Nephron (organoid): ENCODE measurements around the gene SERPINB10.
A peak's percentile ranks its signal among the peaks of the same experiment; 100 is the strongest.
"Not testable (repeated sequence)": the region's sequence is repeated elsewhere in the genome, so short reads cannot be mapped to it uniquely, and the experiment has no call there.

ENCODE experiments used
- H3K27ac Mint-ChIP-seq, 3 experiments: 2 replicates each; pipeline ENCODE4 v1.8.0; 2020; ENCODE audit warnings: mixed read lengths in 3 of 3, mild to moderate bottlenecking in 2 of 3, moderate library complexity in 1 of 3
- H3K27me3 Mint-ChIP-seq: 2 replicates; pipeline ENCODE4 v1.8.0; 2021; ENCODE audit warnings: low read depth, mild to moderate bottlenecking, moderate library complexity, mixed read lengths
- H3K36me3 Mint-ChIP-seq: 2 replicates; pipeline ENCODE4 v1.8.0; 2020; ENCODE audit warnings: low read depth, mixed read lengths
- H3K4me1 Mint-ChIP-seq: 2 replicates; pipeline ENCODE4 v1.8.0; 2020; ENCODE audit warnings: mixed read lengths
- H3K4me3 Mint-ChIP-seq, 3 experiments: 2 replicates each; pipeline ENCODE4 v1.8.0; 2020; ENCODE audit warnings: mild to moderate bottlenecking in 3 of 3, mixed read lengths in 3 of 3, moderate library complexity in 2 of 3
- H3K9me3 Mint-ChIP-seq: 2 replicates; pipeline ENCODE4 v1.8.0; 2020; ENCODE audit warnings: mixed read lengths
- CTCF ChIP-seq, 3 experiments: fragments of 200-600 bp; sonication (generic); IDR thresholded peaks; one replicate each; pipeline ENCODE4 v1.5.0; 2021; ENCODE audit warnings: antibody characterized with exemption in 3 of 3; ENCODE audit not compliant: unreplicated experiment in 3 of 3

The SERPINB10 gene

GRCh38 chr18:63940008-63940407, 32.2 kb downstream of the SERPINB10 start:
- Mint-ChIP-seq H3K4me3 (no peak overlapping the region), H3K9me3 (peaks cover 10% of the 10 kb centered on the region), H3K27me3 (peaks cover 13% of the 10 kb centered on the region), H3K27ac (no peak overlapping the region), H3K36me3 (no peaks in the 10 kb centered on the region), H3K4me1 (no peaks in the 10 kb centered on the region)
- TF ChIP-seq CTCF (IDR thresholded peaks at IDR 0.05; ENCODE audit: unreplicated experiment in 3 of 3), result no peak

GRCh38 chr18:63940543-63941050, 32.8 kb downstream of the SERPINB10 start:
- H3K36me3 Mint-ChIP-seq, H3K4me3 Mint-ChIP-seq, H3K27ac Mint-ChIP-seq, H3K4me1 Mint-ChIP-seq: not testable (repeated sequence)
- Mint-ChIP-seq H3K27me3 (peaks cover 13% of the 10 kb centered on the region), H3K9me3 (peaks cover 10% of the 10 kb centered on the region)

GRCh38 chr18:63947051-63947790, 39.5 kb downstream of the SERPINB10 start:
- Mint-ChIP-seq H3K4me1 (peaks cover 7% of the 10 kb centered on the region), H3K4me3 (no peak overlapping the region), H3K27me3 (peaks cover 27% of the 10 kb centered on the region), H3K27ac (no peak overlapping the region), H3K9me3 (peaks cover 6% of the 10 kb centered on the region), H3K36me3 (no peaks in the 10 kb centered on the region)
- no peak for TF ChIP-seq CTCF (IDR thresholded peaks at IDR 0.05; ENCODE audit: unreplicated experiment in 3 of 3)

- Mint-ChIP-seq H3K9me3 (no peaks in the 10 kb centered on the region), H3K27me3 (peaks cover 24% of the 10 kb centered on the region), H3K4me1 (peaks cover 10% of the 10 kb centered on the region), H3K4me3 (peak within 1 kb of the TSS; percentile 65 to 73 (median 70)), H3K27ac (no peak within 1 kb of the TSS), H3K36me3 (no peaks in the 10 kb centered on the region)
- TF ChIP-seq CTCF (IDR thresholded peaks at IDR 0.05; ENCODE audit: unreplicated experiment in 3 of 3), result peak; percentile 26 to 51 (median 30)
Observed at GRCh38 chr18:63949068-63949737, 41.4 kb downstream of the SERPINB10 start, which contains the start of gene HMSD. Gene HMSD (plus strand): TSS chr18:63949301. CDS start chr18:63953456, 4,155 bp downstream.

GRCh38 chr18:63951302-63951705, 43.5 kb downstream of the SERPINB10 start:
- H3K4me1 Mint-ChIP-seq, result peaks cover 10% of the 10 kb centered on the region

More at GRCh38 chr18:63951302-63951705, 43.5 kb downstream of the SERPINB10 start:
- no peak overlapping the region for H3K4me3 Mint-ChIP-seq
- peaks cover 19% of the 10 kb centered on the region for H3K27me3 Mint-ChIP-seq
- no peaks in the 10 kb centered on the region for H3K9me3 Mint-ChIP-seq
- no peak for TF ChIP-seq CTCF (IDR thresholded peaks at IDR 0.05; ENCODE audit: unreplicated experiment in 3 of 3)
- no peaks in the 10 kb centered on the region for H3K36me3 Mint-ChIP-seq
- no peak overlapping the region for H3K27ac Mint-ChIP-seq
